ENCODE measurements around the gene SPATS2L.

The SPATS2L gene

GRCh38 chr2:200419325-200419724 is 112.8 kb downstream of the SPATS2L start:
- no peak for TF ChIP-seq CTCF (IDR thresholded peaks at IDR 0.05)

- no peak for TF ChIP-seq CTCF (IDR thresholded peaks at IDR 0.05)
Observed at GRCh38 chr2:200421270-200421669, 114.8 kb downstream of the SPATS2L start.

GRCh38 chr2:200422071-200422470 is 115.6 kb downstream of the SPATS2L start:
- TF ChIP-seq CTCF (IDR thresholded peaks at IDR 0.05), result no peak

GRCh38 chr2:200422532-200423261 is 116.2 kb downstream of the SPATS2L start:
- TF ChIP-seq CTCF (IDR thresholded peaks at IDR 0.05), result no peak

- TF ChIP-seq CTCF (IDR thresholded peaks at IDR 0.05), result no peak
Observed at GRCh38 chr2:200423541-200423940, 117.0 kb downstream of the SPATS2L start.

GRCh38 chr2:200425026-200425821 is 118.7 kb downstream of the SPATS2L start:
- TF ChIP-seq CTCF (IDR thresholded peaks at IDR 0.05), result no peak

GRCh38 chr2:200426754-200427153 is 120.3 kb downstream of the SPATS2L start:
- no peak for TF ChIP-seq CTCF (IDR thresholded peaks at IDR 0.05)

All from LNCAP (cell line).